Measurements from ENCODE around the gene CDCA4. TPM values are rescaled to one million over a fixed set of nuclear protein-coding genes. Genes with fewer than 3 reads are reported as not detected.

Gene CDCA4
- total RNA-seq, 1 donor from 2014 or later: 21.5 TPM

- H3K4me1 Mint-ChIP-seq (ENCODE audit: low read depth): peaks cover 6% of the 10 kb centered on the region
- H3K36me3 Mint-ChIP-seq (ENCODE audit: insufficient read depth): no peaks in the 10 kb centered on the region
- TF ChIP-seq CTCF (IDR thresholded peaks at IDR 0.05; ENCODE audit: unreplicated experiment): no peak
- H3K27me3 Mint-ChIP-seq: peaks cover 12% of the 10 kb centered on the region
- H3K27ac Mint-ChIP-seq: no peak overlapping the region
- no peak overlapping the region for H3K4me3 Mint-ChIP-seq (ENCODE audit: low read depth)
- DNase-seq (ENCODE audit: low spot score, unreplicated experiment): no peak
- H3K9me3 Mint-ChIP-seq (ENCODE audit: low read depth): no peaks in the 10 kb centered on the region
Measured at GRCh38 chr14:105067140-105067968, 46.5 kb upstream of the CDCA4 start.

DNA sequence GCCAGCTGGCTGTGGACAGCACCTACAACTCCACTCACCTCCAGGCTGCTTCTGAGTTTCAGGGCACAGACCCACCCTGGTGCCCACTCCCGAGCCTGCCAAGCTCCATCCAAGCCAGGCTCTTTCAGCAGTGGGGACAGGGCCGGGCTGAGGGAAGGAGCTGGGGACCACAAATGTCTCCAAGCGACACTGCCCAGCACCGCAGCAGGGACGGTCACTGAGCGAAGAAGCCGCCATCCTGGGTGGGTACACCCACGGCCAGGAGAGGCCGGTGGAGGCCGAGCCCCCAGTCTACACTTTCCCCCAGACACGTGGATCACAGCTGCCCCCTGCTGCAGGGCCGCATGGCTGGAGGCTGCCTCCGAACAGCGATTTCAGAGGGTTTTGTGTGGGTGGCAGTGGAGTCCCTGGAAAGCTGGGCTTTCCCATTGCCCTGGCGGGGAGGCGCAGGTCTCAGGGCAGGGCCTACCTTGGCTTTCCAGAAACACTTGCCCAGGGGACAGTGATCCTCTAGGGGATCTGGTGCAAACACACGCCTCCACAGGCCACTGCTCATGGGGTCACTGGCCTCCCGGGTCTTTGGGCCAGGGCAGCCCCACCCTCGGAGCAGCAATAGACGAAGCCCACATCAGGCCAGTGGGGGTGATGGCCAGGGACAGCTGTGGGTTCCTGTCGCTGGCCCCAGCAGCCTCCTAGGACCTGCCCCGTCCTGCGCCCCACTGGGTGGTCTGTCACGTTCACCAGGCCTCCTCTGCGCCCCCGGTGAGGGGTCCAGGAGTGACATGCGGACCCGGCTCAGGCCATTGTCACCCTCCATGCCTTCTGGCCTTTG lies 45.6 kb upstream of the CDCA4 start:
- H3K36me3 Mint-ChIP-seq (ENCODE audit: insufficient read depth): no peaks in the 10 kb centered on the region
- H3K27me3 Mint-ChIP-seq: peaks cover 4% of the 10 kb centered on the region
- no peak for DNase-seq (ENCODE audit: low spot score, unreplicated experiment)
- no peak overlapping the region for H3K4me3 Mint-ChIP-seq (ENCODE audit: low read depth)
- no peak for TF ChIP-seq CTCF (IDR thresholded peaks at IDR 0.05; ENCODE audit: unreplicated experiment)
- peaks cover 6% of the 10 kb centered on the region for H3K4me1 Mint-ChIP-seq (ENCODE audit: low read depth)
- no peak overlapping the region for H3K27ac Mint-ChIP-seq
- H3K9me3 Mint-ChIP-seq (ENCODE audit: low read depth): no peaks in the 10 kb centered on the region

DNA sequence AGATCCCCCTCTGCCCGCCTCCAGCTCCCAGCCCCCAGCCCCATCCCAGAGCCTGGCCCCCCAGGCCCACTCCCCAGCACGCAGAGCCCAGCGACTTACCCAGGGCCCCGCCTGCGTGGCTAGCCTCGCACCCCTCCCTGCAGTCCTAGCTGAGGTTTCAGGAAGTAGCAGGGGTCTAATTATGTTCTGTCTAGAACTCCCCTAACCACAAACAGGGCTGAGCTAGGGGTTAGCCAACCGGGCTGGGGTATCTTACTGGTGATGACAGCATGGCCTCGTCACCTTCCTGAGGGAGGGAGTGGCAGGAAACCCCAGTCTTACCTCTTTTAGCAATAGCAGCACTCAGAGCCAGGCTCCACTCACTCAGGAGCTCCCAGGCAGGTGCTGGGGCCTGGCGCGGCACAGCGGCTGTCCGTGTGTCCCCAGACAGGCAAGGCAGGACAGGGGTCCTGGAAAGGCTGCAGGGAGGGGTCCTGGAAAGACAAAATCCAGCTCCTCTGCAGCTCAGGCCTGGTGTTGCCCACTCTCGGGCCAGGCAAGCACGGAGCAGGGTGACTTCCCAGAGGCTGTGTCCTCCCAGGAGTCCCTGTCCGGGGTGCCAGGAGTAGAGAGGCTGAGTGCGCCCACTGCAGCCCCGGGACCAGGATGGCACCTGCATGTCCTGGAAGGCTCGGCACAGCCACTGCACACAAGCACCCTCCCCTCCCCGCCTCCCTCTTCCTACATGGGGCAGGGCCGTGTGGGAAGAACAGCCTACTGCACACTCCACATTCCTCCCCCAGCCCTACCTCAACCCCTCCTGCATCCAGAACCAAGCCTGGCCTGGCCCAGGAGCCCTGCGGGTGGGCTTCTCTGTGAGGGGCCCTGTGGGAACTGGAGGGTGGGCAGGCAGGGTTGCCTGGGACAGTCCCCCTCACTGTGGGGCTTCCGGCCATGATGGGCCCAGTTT lies 44.7 kb upstream of the CDCA4 start, which contains the start of gene GPR132:
GPR132 (minus strand) TSS at position 151 of the 949 bp plus-strand sequence. CDS start 10,010 bp downstream, outside the sequence.
- Mint-ChIP-seq H3K36me3 (ENCODE audit: insufficient read depth) (no peaks in the 10 kb centered on the region), H3K4me3 (ENCODE audit: low read depth) (peak within 1 kb of the TSS; percentile 11), H3K9me3 (ENCODE audit: low read depth) (no peaks in the 10 kb centered on the region), H3K27me3 (peaks cover 4% of the 10 kb centered on the region), H3K27ac (peak within 1 kb of the TSS; percentile 92), H3K4me1 (ENCODE audit: low read depth) (peaks cover 6% of the 10 kb centered on the region)
- DNase-seq (ENCODE audit: low spot score, unreplicated experiment): no peak
- TF ChIP-seq CTCF (IDR thresholded peaks at IDR 0.05; ENCODE audit: unreplicated experiment): no peak

GRCh38 chr14:105064721-105065143 lies 43.8 kb upstream of the CDCA4 start:
- H3K27ac Mint-ChIP-seq: peak overlapping the region; percentile 92
- peaks cover 6% of the 10 kb centered on the region for H3K4me1 Mint-ChIP-seq (ENCODE audit: low read depth)
- no peaks in the 10 kb centered on the region for H3K9me3 Mint-ChIP-seq (ENCODE audit: low read depth)
- peaks cover 3% of the 10 kb centered on the region for H3K27me3 Mint-ChIP-seq
- H3K4me3 Mint-ChIP-seq (ENCODE audit: low read depth): peak overlapping the region; percentile 11
- no peak for TF ChIP-seq CTCF (IDR thresholded peaks at IDR 0.05; ENCODE audit: unreplicated experiment)
- H3K36me3 Mint-ChIP-seq (ENCODE audit: insufficient read depth): no peaks in the 10 kb centered on the region
- no peak for DNase-seq (ENCODE audit: low spot score, unreplicated experiment)

Data from progenitor cell of endocrine pancreas (in vitro differentiated cells).